Nephron (organoid): ENCODE data around the gene GRAP2.

Experiments
- H3K27ac Mint-ChIP-seq, 3 experiments: 2 replicates each; pipeline ENCODE4 v1.8.0; 2020; ENCODE audit warnings: mixed read lengths in 3 of 3, mild to moderate bottlenecking in 2 of 3, moderate library complexity in 1 of 3
- H3K27me3 Mint-ChIP-seq: 2 replicates; pipeline ENCODE4 v1.8.0; 2021; ENCODE audit warnings: low read depth, mild to moderate bottlenecking, moderate library complexity, mixed read lengths
- H3K36me3 Mint-ChIP-seq: 2 replicates; pipeline ENCODE4 v1.8.0; 2020; ENCODE audit warnings: low read depth, mixed read lengths
- H3K4me1 Mint-ChIP-seq: 2 replicates; pipeline ENCODE4 v1.8.0; 2020; ENCODE audit warnings: mixed read lengths
- H3K4me3 Mint-ChIP-seq, 3 experiments: 2 replicates each; pipeline ENCODE4 v1.8.0; 2020; ENCODE audit warnings: mild to moderate bottlenecking in 3 of 3, mixed read lengths in 3 of 3, moderate library complexity in 2 of 3
- H3K9me3 Mint-ChIP-seq: 2 replicates; pipeline ENCODE4 v1.8.0; 2020; ENCODE audit warnings: mixed read lengths
- TF ChIP-seq, protein P1 (sequence below), 3 experiments: fragments of 200-600 bp; sonication (generic); IDR thresholded peaks; one replicate each; pipeline ENCODE4 v1.5.0; 2021; ENCODE audit warnings: antibody characterized with exemption in 3 of 3; ENCODE audit not compliant: unreplicated experiment in 3 of 3

The GRAP2 gene

DNA sequence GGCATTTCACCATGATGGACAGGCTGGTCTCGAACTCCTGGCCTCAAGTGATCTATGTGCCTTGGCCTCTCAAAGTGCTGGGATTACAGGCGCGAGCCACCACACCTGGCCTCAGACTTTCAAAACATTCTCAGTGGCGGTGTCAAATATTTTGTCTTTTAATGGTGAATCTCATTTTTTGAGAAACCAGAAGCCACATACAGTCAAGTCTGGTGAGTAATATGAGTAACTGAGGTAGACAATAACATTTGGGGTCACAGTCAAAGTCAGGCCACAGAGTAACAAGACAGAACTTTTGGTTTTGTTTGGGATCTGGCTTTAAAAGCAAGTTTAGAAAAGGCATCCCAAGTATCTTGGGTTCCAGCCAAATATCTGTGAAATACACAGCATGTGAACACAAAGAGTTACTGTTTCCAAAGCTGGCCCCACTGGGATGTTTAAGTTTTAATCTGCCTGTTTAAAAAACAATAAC, 53.7 kb downstream of the GRAP2 start:
- Mint-ChIP-seq H3K27ac (peak overlapping the region; percentile 15 to 61 (median 60)), H3K4me1 (peaks cover 62% of the 10 kb centered on the region), H3K27me3 (peaks cover 19% of the 10 kb centered on the region), H3K4me3 (no peak overlapping the region), H3K9me3 (no peaks in the 10 kb centered on the region), H3K36me3 (no peaks in the 10 kb centered on the region)
- TF ChIP-seq, protein P1, sequence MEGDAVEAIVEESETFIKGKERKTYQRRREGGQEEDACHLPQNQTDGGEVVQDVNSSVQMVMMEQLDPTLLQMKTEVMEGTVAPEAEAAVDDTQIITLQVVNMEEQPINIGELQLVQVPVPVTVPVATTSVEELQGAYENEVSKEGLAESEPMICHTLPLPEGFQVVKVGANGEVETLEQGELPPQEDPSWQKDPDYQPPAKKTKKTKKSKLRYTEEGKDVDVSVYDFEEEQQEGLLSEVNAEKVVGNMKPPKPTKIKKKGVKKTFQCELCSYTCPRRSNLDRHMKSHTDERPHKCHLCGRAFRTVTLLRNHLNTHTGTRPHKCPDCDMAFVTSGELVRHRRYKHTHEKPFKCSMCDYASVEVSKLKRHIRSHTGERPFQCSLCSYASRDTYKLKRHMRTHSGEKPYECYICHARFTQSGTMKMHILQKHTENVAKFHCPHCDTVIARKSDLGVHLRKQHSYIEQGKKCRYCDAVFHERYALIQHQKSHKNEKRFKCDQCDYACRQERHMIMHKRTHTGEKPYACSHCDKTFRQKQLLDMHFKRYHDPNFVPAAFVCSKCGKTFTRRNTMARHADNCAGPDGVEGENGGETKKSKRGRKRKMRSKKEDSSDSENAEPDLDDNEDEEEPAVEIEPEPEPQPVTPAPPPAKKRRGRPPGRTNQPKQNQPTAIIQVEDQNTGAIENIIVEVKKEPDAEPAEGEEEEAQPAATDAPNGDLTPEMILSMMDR (IDR thresholded peaks at IDR 0.05; ENCODE audit: unreplicated experiment in 3 of 3) = no peak

DNA sequence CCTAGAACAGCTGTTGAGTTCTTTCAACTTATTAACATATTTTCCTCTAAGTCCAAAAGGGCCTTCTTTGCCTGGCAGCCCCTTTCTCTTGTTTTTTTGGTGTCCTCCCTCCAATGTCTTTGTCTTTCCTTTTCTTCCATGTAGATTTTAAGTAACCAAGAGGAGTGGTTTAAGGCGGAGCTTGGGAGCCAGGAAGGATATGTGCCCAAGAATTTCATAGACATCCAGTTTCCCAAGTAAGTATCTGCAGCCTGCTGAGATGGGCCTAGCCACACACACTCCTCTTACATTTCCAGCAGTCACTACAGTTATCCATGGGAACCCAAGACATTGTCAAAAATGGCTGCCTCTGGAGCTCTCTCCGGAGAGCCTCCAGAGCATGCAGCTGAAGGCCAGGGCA, 54.8 kb downstream of the GRAP2 start:
- Mint-ChIP-seq H3K4me3 (no peak overlapping the region), H3K4me1 (peaks cover 59% of the 10 kb centered on the region), H3K27me3 (peaks cover 26% of the 10 kb centered on the region), H3K36me3 (no peaks in the 10 kb centered on the region), H3K27ac (peak overlapping the region; percentile 15 to 61 (median 29)), H3K9me3 (no peaks in the 10 kb centered on the region)
- TF ChIP-seq, protein P1 (IDR thresholded peaks at IDR 0.05; ENCODE audit: unreplicated experiment in 3 of 3) = no peak

DNA sequence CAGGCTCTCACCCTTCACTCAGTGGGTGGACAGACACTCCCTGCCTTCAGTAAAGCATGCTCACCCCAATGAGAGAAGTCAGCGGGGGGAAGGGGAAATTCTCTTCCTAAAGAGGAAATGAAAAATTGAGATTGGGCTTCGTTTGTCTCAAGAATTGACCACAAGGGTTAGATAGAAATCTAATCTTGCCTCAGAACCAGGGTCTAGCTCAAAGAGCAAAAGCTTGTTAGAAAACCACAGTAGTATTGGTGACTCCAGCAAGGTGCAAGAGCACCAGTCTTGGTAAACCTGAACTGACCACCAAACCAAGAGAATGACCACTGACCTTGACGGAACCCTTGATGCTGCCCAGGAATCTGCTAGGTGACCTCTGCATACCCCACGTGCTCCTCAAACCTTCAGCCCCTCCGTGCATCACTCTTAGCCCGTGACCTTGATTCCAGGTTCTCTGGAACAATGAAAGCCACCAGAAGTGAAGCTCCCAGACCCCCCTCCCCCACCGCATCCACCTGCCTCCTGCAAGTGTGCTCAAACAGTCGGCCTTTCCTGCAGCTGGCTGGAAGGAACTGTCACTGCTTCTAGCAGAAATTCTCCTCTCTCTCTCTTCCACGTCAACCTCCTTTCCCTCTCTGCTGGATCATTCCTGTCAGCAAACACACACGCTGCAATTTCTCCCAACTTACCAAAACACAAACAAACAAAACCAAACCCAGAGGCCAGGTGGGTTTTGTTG, 56.2 kb downstream of the GRAP2 start:
- H3K4me3 Mint-ChIP-seq = no peak overlapping the region
- H3K36me3 Mint-ChIP-seq = no peaks in the 10 kb centered on the region
- peaks cover 53% of the 10 kb centered on the region for H3K4me1 Mint-ChIP-seq
- peak overlapping the region in 1 of 3 experiments; percentile 18 for H3K27ac Mint-ChIP-seq
- TF ChIP-seq, protein P1 (IDR thresholded peaks at IDR 0.05; ENCODE audit: unreplicated experiment in 3 of 3) = no peak
- no peaks in the 10 kb centered on the region for H3K9me3 Mint-ChIP-seq
- H3K27me3 Mint-ChIP-seq = peaks cover 26% of the 10 kb centered on the region

DNA sequence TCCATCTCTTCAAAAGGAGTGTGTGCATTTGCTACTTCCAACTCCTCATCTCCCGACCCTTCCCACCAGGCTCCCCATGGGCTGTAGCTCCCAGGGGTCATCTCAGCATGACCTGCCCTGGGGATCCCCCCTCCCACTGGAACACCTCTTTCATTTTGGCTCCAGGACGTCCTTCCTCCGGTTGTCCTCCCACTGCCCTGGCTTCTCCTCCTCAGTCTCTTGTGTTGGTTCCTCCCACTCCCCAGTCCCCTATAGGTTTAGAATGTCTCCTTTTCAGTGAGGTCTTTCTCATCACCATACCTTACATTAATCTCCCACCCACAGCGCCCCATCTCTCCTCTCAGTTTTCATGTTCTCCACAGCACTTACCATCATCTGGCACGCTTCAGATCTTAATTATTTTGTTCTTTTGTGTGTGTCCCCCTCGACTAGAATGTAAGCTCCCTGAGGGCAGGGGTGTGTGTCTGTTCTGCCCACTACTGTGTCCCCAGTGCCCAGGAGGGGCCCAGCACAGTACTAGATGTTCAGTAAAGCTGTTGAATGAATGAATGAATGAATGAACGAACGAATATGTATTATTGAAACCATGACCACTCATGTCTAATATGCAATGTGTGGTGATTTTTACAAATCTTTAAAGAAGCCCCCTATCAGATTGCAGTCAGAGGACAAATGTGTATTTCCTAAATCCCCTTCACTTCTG, 57.3 kb downstream of the GRAP2 start:
- TF ChIP-seq, protein P1 (IDR thresholded peaks at IDR 0.05; ENCODE audit: unreplicated experiment in 3 of 3) = no peak
- Mint-ChIP-seq H3K36me3 (no peaks in the 10 kb centered on the region), H3K4me3 (no peak overlapping the region), H3K9me3 (no peaks in the 10 kb centered on the region), H3K27me3 (peaks cover 26% of the 10 kb centered on the region), H3K4me1 (peaks cover 44% of the 10 kb centered on the region), H3K27ac (peak overlapping the region in 1 of 3 experiments; percentile 14)

DNA sequence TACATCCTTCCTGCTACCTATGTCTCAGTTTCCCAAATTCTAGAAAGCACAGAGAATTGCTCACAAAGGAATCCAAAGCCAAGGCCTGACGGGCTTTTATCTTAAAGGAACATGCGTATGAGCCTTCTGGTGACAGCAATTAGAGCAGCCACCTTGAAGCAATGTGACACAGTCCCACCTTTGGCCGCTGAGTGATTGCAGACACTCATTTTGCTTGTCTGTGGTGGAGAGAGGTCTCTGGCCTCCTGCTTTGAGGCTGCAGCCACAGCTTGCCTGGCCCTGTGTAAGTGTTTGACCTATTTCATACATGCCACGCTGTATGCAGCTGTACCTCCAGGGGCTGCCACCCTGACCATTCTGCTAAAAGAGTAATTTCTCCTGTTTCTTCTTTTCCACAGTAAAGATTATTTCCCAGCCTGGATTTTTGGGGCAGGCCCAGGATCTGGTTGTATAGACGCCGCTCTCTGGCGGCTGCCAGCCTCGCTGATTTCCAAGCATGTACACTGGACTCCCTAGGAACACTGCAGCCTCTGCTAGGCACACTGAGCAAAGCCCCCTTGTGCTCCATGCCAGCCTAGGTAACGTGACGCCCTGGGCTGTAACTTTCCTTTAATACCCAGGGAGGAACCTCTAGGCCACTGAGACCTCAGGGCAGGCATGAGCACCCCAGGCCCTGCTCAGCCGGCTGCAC, 58.2 kb downstream of the GRAP2 start:
- peaks cover 28% of the 10 kb centered on the region for H3K27me3 Mint-ChIP-seq
- H3K9me3 Mint-ChIP-seq = no peaks in the 10 kb centered on the region
- H3K27ac Mint-ChIP-seq = peak overlapping the region in 2 of 3 experiments; percentile 23 to 31
- H3K4me1 Mint-ChIP-seq = peaks cover 35% of the 10 kb centered on the region
- H3K4me3 Mint-ChIP-seq = no peak overlapping the region
- H3K36me3 Mint-ChIP-seq = no peaks in the 10 kb centered on the region
- TF ChIP-seq, protein P1 (IDR thresholded peaks at IDR 0.05; ENCODE audit: unreplicated experiment in 3 of 3) = no peak
